Neural cell (in vitro differentiated cells): ENCODE measurements around the gene DOCK4. TPM values are rescaled to one million over a fixed set of nuclear protein-coding genes. Genes with fewer than 3 reads are reported as not detected.

Source experiments
- H2AFZ ChIP-seq: fragments of 200-600, 300-800 bp; sonication (generic), shearing (Covaris generic); 2 replicates; pipeline ENCODE4 v1.6.0; 2014; ENCODE audit warnings: low read depth, mild to moderate bottlenecking, antibody characterized with exemption, low read length, moderate library complexity
- H3F3A ChIP-seq: fragments of 200-600 bp; shearing (Covaris generic); 2 replicates; pipeline ENCODE4 v1.6.1; 2016; ENCODE audit warnings: mild to moderate bottlenecking, moderate library complexity, mixed read lengths, antibody characterized with exemption, low read length; ENCODE audit not compliant: insufficient read depth, poor library complexity, severe bottlenecking
- H3K27ac ChIP-seq: fragments of 200-600, 300-800 bp; sonication (generic), shearing (Covaris generic); 2 replicates; pipeline ENCODE4 v1.5.1; 2014; ENCODE audit warnings: mild to moderate bottlenecking, low read length, moderate library complexity
- H3K27me3 ChIP-seq: fragments of 300-800, 200-600 bp; sonication (generic), shearing (Covaris generic); 2 replicates; pipeline ENCODE4 v1.6.0; 2014; ENCODE audit warnings: mild to moderate bottlenecking, low read depth, low read length, moderate library complexity; ENCODE audit not compliant: insufficient read depth
- H3K36me3 ChIP-seq: fragments of 300-800, 200-600 bp; sonication (generic), shearing (Covaris generic); 2 replicates; pipeline ENCODE4 v1.5.1; 2014; ENCODE audit warnings: mild to moderate bottlenecking, antibody characterized with exemption, low read length, moderate library complexity; ENCODE audit not compliant: insufficient read depth
- H3K4me2 ChIP-seq: fragments of 300-800, 200-600 bp; sonication (generic), shearing (Covaris generic); 2 replicates; pipeline ENCODE4 v1.6.0; 2014; ENCODE audit warnings: mild to moderate bottlenecking, low read length
- H3K4me3 ChIP-seq: fragments of 300-800, 200-600 bp; sonication (generic), shearing (Covaris generic); 2 replicates; pipeline ENCODE4 v1.5.1; 2014; ENCODE audit warnings: mild to moderate bottlenecking, low read length, moderate library complexity
- H3K79me2 ChIP-seq: fragments of 200-600 bp; shearing (Covaris generic); replicated peaks from 2 replicates; pipeline ENCODE4 v1.6.0; 2014; ENCODE audit warnings: mild to moderate bottlenecking, low read length, moderate library complexity; ENCODE audit not compliant: insufficient read depth
- H3K9ac ChIP-seq: fragments of 300-800, 200-600 bp; sonication (generic), shearing (Covaris generic); 2 replicates; pipeline ENCODE4 v1.6.1; 2016; ENCODE audit warnings: mild to moderate bottlenecking, low read length, mixed read lengths
- H3K9me2 ChIP-seq: fragments of 200-600 bp; shearing (Covaris generic); 2 replicates; pipeline ENCODE4 v1.6.1; 2016; ENCODE audit warnings: mild to moderate bottlenecking, low read length, mixed read lengths; ENCODE audit not compliant: insufficient read depth
- H3K9me3 ChIP-seq: fragments of 200-600, 300-800 bp; sonication (generic), shearing (Covaris generic); 2 replicates; pipeline ENCODE4 v1.6.1; 2016; ENCODE audit warnings: mild to moderate bottlenecking, mixed run types, low read length, moderate library complexity, mixed read lengths
- H4K20me1 ChIP-seq: fragments of 200-600 bp; shearing (Covaris generic); 2 replicates; pipeline ENCODE4 v1.6.1; 2016; ENCODE audit warnings: mild to moderate bottlenecking, mixed run types; ENCODE audit not compliant: insufficient read depth
- CTCF ChIP-seq: fragments of 450-650 bp; IDR thresholded peaks from 2 replicates; pipeline ENCODE4 v1.5.1; 2014; ENCODE audit warnings: antibody characterized with exemption, mild to moderate bottlenecking, moderate library complexity; ENCODE audit not compliant: poor library complexity, severe bottlenecking
- EP300 ChIP-seq: fragments of 450-650 bp; conservative IDR thresholded peaks from 2 replicates; pipeline ENCODE4 v1.6.1; 2014; ENCODE audit warnings: antibody characterized with exemption, mild to moderate bottlenecking, moderate library complexity; ENCODE audit not compliant: poor library complexity, severe bottlenecking
- EZH2 ChIP-seq: fragments of 200-600, 300-800 bp; shearing (Covaris generic), sonication (generic); IDR thresholded peaks from 2 replicates; pipeline ENCODE4 v1.6.1; 2014; ENCODE audit warnings: antibody characterized with exemption, low read length, borderline replicate concordance, mild to moderate bottlenecking; ENCODE audit not compliant: insufficient read depth, poor library complexity, severe bottlenecking
- MXI1 ChIP-seq: fragments of 450-650 bp; conservative IDR thresholded peaks from 2 replicates; pipeline ENCODE4 v1.6.1; 2014; ENCODE audit warnings: antibody characterized with exemption, mild to moderate bottlenecking; ENCODE audit not compliant: poor library complexity, severe bottlenecking
- POLR2AphosphoS5 ChIP-seq: IDR thresholded peaks from 2 replicates; pipeline ENCODE4 v1.6.1; 2012
- RAD21 ChIP-seq: fragments of 450-650 bp; conservative IDR thresholded peaks from 2 replicates; pipeline ENCODE4 v1.6.1; 2014; ENCODE audit warnings: antibody characterized with exemption, mild to moderate bottlenecking, moderate library complexity
- SMC3 ChIP-seq: fragments of 450-650 bp; conservative IDR thresholded peaks from 2 replicates; pipeline ENCODE4 v1.6.1; 2014; ENCODE audit warnings: antibody characterized with exemption, mild to moderate bottlenecking, moderate library complexity; ENCODE audit not compliant: poor library complexity
- TAF1 ChIP-seq: IDR thresholded peaks from 2 replicates; pipeline ENCODE4 v1.6.1; 2012; ENCODE audit warnings: low read depth
- polyA plus RNA-seq: library from polyadenylated mRNA; depleted of rRNA; stranded (reverse); fragments of >200 nt; gene quantifications from 2 replicates; pipeline ENCODE4 v1.2.3, GENCODE V29; 2014
- TF ChIP-seq, protein P1 (sequence below): IDR thresholded peaks from 2 replicates; pipeline ENCODE4 v1.6.1; 2012; ENCODE audit warnings: borderline replicate concordance

The DOCK4 gene
- polyA plus RNA-seq, 1 donor from 2014 or later = 28.1 TPM

DNA sequence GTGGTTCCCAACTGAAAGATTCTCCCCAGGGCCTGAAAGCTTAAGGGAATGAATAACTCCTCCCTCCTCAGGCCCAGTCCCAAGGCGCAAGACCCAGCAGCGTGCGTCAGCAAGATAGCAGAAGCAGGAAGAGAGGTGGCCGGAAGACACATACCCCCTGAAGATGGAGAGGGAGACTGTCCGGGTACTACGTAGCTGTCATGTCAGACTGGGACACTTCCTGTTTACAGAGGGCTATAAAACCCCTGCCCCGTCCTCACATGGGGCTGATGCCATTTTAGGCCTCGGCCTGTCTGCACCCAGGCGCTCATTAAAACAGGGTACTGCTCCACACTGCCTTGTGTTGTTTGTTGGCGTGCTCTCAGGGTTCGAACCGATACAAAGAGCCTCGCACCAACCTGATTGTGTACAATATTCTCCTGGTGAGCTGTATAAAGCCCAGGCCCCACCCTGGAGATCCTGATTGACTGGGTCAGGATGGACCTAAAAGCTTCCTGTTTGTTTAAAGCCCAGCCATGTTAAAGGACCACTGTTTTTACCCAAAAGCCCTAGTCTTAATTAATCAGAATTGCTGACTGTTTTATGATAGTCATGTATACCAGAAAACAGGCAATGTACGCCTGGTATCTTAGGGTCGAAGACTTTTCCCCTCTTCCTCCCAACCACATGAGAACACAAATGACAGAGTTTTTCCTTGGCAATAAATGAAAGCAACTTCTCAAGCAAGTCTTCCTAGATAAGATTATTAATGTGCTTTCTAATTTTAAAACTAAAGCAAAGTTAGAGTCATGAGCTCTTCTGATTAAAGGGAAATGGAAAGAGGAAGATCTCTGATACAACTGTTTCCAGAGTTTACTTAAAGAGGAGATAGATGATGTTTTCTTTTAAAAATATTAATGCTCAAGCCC is 251.5 kb downstream of the DOCK4 start:
- Histone ChIP-seq H3K9ac (no peak overlapping the region), H3K27me3 (no peaks in the 10 kb centered on the region), H3K9me2 (no peaks in the 10 kb centered on the region), H3K4me2 (no peak overlapping the region), H3K4me3 (no peak overlapping the region), H3K36me3 (no peaks in the 10 kb centered on the region), H3K79me2 (no peaks in the 10 kb centered on the region), H3K9me3 (no peaks in the 10 kb centered on the region), H3K27ac (no peak overlapping the region), H2AFZ (no peak overlapping the region), H4K20me1 (no peaks in the 10 kb centered on the region), H3F3A (no peaks in the 10 kb centered on the region)
- no peak for TF ChIP-seq POLR2AphosphoS5
- no peak for TF ChIP-seq EP300

DNA sequence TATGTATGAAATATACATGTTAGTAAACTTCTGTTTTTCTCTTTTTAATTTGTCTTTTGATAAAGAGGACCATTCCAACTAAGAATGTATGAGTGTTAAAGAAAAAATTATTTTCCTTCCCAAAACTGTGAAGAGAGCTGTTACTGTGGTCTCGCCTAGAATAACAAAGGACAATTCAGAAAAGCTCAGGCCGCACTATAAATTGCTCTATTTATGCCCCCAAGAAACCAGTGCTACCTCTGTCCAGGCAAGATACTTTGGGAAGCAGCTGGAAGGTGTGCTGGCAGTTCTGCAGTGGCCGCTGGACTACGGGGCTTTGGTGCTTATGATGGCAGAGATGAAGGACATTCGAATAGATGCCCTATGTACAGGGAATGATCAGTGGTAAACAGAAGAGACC is 252.1 kb downstream of the DOCK4 start:
- Histone ChIP-seq H3K36me3 (no peaks in the 10 kb centered on the region), H3K79me2 (no peaks in the 10 kb centered on the region), H3K27me3 (no peaks in the 10 kb centered on the region), H3F3A (no peaks in the 10 kb centered on the region), H3K9me2 (no peaks in the 10 kb centered on the region), H3K27ac (no peak overlapping the region), H3K4me2 (no peak overlapping the region), H2AFZ (no peak overlapping the region), H3K4me3 (no peak overlapping the region), H3K9me3 (no peaks in the 10 kb centered on the region), H4K20me1 (no peaks in the 10 kb centered on the region), H3K9ac (no peak overlapping the region)
- TF ChIP-seq RAD21 (no peak), EP300 (no peak), CTCF (no peak), MXI1 (no peak), SMC3 (no peak), POLR2AphosphoS5 (no peak), TAF1 (no peak), EZH2 (no peak)
- TF ChIP-seq, protein P1, sequence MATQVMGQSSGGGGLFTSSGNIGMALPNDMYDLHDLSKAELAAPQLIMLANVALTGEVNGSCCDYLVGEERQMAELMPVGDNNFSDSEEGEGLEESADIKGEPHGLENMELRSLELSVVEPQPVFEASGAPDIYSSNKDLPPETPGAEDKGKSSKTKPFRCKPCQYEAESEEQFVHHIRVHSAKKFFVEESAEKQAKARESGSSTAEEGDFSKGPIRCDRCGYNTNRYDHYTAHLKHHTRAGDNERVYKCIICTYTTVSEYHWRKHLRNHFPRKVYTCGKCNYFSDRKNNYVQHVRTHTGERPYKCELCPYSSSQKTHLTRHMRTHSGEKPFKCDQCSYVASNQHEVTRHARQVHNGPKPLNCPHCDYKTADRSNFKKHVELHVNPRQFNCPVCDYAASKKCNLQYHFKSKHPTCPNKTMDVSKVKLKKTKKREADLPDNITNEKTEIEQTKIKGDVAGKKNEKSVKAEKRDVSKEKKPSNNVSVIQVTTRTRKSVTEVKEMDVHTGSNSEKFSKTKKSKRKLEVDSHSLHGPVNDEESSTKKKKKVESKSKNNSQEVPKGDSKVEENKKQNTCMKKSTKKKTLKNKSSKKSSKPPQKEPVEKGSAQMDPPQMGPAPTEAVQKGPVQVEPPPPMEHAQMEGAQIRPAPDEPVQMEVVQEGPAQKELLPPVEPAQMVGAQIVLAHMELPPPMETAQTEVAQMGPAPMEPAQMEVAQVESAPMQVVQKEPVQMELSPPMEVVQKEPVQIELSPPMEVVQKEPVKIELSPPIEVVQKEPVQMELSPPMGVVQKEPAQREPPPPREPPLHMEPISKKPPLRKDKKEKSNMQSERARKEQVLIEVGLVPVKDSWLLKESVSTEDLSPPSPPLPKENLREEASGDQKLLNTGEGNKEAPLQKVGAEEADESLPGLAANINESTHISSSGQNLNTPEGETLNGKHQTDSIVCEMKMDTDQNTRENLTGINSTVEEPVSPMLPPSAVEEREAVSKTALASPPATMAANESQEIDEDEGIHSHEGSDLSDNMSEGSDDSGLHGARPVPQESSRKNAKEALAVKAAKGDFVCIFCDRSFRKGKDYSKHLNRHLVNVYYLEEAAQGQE = no peak
